IMR-90 (cell line): ENCODE results near the gene PTPRN2.

Source experiments
- CHD1 ChIP-seq: IDR thresholded peaks from 2 replicates; pipeline ENCODE4 v1.6.1; 2012; ENCODE audit warnings: low read depth, low read length, improper control_type of control experiment
- POLR2A ChIP-seq: IDR thresholded peaks from 2 replicates; pipeline ENCODE4 v1.6.1; 2012; ENCODE audit warnings: mild to moderate bottlenecking, low read depth, low read length
- TF ChIP-seq, protein P1 (sequence below): conservative IDR thresholded peaks from 2 replicates; pipeline ENCODE4 v1.5.1; 2012; ENCODE audit warnings: mild to moderate bottlenecking, low read depth, low read length, improper control_type of control experiment
- TF ChIP-seq, protein P2 (sequence below): fragments of 150-350 bp; IDR thresholded peaks from 2 replicates; pipeline ENCODE4 v1.6.1; 2017; ENCODE audit warnings: mild to moderate bottlenecking, antibody characterized with exemption, low read length, low read depth

DNA sequence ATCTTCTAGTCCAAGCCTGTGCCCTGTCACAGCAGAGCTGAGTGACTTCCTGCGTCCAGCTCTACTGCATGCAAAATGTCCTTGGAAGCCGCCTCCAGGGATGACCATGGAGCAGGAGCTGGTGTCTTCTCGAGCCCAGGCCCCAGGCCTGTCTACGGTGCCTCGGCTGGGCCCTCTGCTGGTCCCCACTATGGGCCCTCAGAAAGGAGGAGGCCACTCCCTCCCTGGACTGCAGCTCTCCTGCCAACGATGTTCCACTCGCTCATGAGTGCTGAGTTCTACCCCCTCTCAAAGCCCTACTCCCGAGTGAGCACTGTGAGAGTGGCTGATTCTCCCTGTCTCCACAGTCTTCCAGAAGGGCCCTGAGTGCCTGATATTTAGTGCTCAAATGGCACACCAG lies 504.9 kb downstream of the PTPRN2 start:
- TF ChIP-seq, protein P1, sequence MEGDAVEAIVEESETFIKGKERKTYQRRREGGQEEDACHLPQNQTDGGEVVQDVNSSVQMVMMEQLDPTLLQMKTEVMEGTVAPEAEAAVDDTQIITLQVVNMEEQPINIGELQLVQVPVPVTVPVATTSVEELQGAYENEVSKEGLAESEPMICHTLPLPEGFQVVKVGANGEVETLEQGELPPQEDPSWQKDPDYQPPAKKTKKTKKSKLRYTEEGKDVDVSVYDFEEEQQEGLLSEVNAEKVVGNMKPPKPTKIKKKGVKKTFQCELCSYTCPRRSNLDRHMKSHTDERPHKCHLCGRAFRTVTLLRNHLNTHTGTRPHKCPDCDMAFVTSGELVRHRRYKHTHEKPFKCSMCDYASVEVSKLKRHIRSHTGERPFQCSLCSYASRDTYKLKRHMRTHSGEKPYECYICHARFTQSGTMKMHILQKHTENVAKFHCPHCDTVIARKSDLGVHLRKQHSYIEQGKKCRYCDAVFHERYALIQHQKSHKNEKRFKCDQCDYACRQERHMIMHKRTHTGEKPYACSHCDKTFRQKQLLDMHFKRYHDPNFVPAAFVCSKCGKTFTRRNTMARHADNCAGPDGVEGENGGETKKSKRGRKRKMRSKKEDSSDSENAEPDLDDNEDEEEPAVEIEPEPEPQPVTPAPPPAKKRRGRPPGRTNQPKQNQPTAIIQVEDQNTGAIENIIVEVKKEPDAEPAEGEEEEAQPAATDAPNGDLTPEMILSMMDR = no peak
- TF ChIP-seq CHD1 (no peak), POLR2A (no peak)
- TF ChIP-seq, protein P2, sequence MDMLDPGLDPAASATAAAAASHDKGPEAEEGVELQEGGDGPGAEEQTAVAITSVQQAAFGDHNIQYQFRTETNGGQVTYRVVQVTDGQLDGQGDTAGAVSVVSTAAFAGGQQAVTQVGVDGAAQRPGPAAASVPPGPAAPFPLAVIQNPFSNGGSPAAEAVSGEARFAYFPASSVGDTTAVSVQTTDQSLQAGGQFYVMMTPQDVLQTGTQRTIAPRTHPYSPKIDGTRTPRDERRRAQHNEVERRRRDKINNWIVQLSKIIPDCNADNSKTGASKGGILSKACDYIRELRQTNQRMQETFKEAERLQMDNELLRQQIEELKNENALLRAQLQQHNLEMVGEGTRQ = no peak
